Bronchial epithelial cell (primary cell): ENCODE measurements around the gene RAB28. TPM values are rescaled to one million over a fixed set of nuclear protein-coding genes. Genes with fewer than 3 reads are reported as not detected.

Source experiments
- DNase-seq: peaks from one replicate; pipeline ENCODE4 v3.0.0-alpha.2; 2010; ENCODE audit warnings: low read depth
- FAIRE-seq: peaks from 2 replicates; lab custom pipeline; 2011; peaks lifted over from hg19 to GRCh38; lab: Jason Lieb, UNC
- H3K27me3 ChIP-seq: 2 replicates; pipeline ENCODE4 v1.5.1; 2011; ENCODE audit warnings: low read length; ENCODE audit not compliant: control insufficient read depth, insufficient read depth
- H3K36me3 ChIP-seq: 2 replicates; pipeline ENCODE4 v1.5.1; 2011; ENCODE audit warnings: low read length; ENCODE audit not compliant: control insufficient read depth, insufficient read depth
- H3K4me3 ChIP-seq: 2 replicates; pipeline ENCODE4 v1.5.1; 2011; ENCODE audit warnings: mild to moderate bottlenecking, low read depth, low read length, control low read depth
- CTCF ChIP-seq: IDR thresholded peaks from 2 replicates; pipeline ENCODE4 v1.5.1; 2011; ENCODE audit warnings: mild to moderate bottlenecking, moderate library complexity, low read length, control low read depth, inconsistent platforms; ENCODE audit not compliant: insufficient read depth, severe bottlenecking
- total RNA-seq: library from RNA; depleted of rRNA; stranded (reverse); fragments of >200 nt; gene quantifications from 2 replicates; pipeline ENCODE4 v1.2.1, GENCODE V29; 2014

RAB28 gene
- total RNA-seq, 1 donor from 2014 or later, result 14.0 TPM

- peaks cover 4% of the 10 kb centered on the region for H3K27me3 ChIP-seq
- no peaks in the 10 kb centered on the region for H3K36me3 ChIP-seq
- no peak overlapping the region for H3K4me3 ChIP-seq
- TF ChIP-seq CTCF, result no peak
- DNase-seq (no peak), FAIRE-seq (no peak)
These were observed 31.1 kb upstream of the RAB28 start for GRCh38 chr4:13515268-13515667.

- no peak for TF ChIP-seq CTCF
These were observed 30.6 kb upstream of the RAB28 start for GRCh38 chr4:13514722-13515121.

GRCh38 chr4:13511101-13511500 is 27.0 kb upstream of the RAB28 start:
- Histone ChIP-seq H3K27me3 (peaks cover 2% of the 10 kb centered on the region), H3K36me3 (no peaks in the 10 kb centered on the region), H3K4me3 (no peak overlapping the region)
- peak; percentile 5 for DNase-seq
- FAIRE-seq, result no peak
- TF ChIP-seq CTCF, result no peak

More at GRCh38 chr4:13514722-13515121, 30.6 kb upstream of the RAB28 start:
- Histone ChIP-seq H3K4me3 (no peak overlapping the region), H3K36me3 (no peaks in the 10 kb centered on the region), H3K27me3 (peaks cover 4% of the 10 kb centered on the region)
- FAIRE-seq, result no peak
- no peak for DNase-seq

GRCh38 chr4:13509442-13509841 is 25.3 kb upstream of the RAB28 start:
- no peak for TF ChIP-seq CTCF
- Histone ChIP-seq H3K36me3 (no peaks in the 10 kb centered on the region), H3K27me3 (no peaks in the 10 kb centered on the region), H3K4me3 (no peak overlapping the region)
- DNase-seq, result no peak
- FAIRE-seq, result no peak

GRCh38 chr4:13504374-13504773 is 20.2 kb upstream of the RAB28 start:
- TF ChIP-seq CTCF, result no peak
- no peaks in the 10 kb centered on the region for H3K36me3 ChIP-seq
- FAIRE-seq (no peak), DNase-seq (no peak)
- no peaks in the 10 kb centered on the region for H3K27me3 ChIP-seq
- H3K4me3 ChIP-seq, result no peak overlapping the region

- Histone ChIP-seq H3K27me3 (no peaks in the 10 kb centered on the region), H3K36me3 (no peaks in the 10 kb centered on the region), H3K4me3 (no peak overlapping the region)
- FAIRE-seq, result no peak
- DNase-seq, result no peak
- no peak for TF ChIP-seq CTCF
These were observed 14.3 kb upstream of the RAB28 start for GRCh38 chr4:13498469-13498868.
